AG04449 (cell line): ENCODE results near the gene MYLK4.

ENCODE experiments used
- CTCF ChIA-PET: fragments of 350-600 bp; formaldehyde crosslinking; extraction: SDS; loops from one replicate; lab custom pipeline; 2021; ENCODE audit warnings: antibody characterized with exemption; lab: Yijun Ruan, JAX
- POLR2A ChIA-PET: fragments of 400-600, 350-600 bp; formaldehyde crosslinking; extraction: SDS; loops from one replicate; lab custom pipeline; 2020; ENCODE audit warnings: antibody characterized with exemption, inconsistent platforms; lab: Yijun Ruan, JAX
- DNase-seq: peaks from one replicate; pipeline ENCODE4 v3.0.0-alpha.2; 2010; ENCODE audit warnings: low read depth, low spot score
- H3K4me3 ChIP-seq: 2 replicates; pipeline ENCODE4 v1.5.1; 2011; ENCODE audit warnings: low read depth, mild to moderate bottlenecking, control low read depth, low read length
- TF ChIP-seq, protein P1 (sequence below): IDR thresholded peaks from one replicate; pipeline ENCODE4 v1.5.1; 2011; ENCODE audit warnings: mild to moderate bottlenecking, moderate library complexity, low read length, control low read depth, inconsistent platforms; ENCODE audit not compliant: insufficient read depth; ENCODE audit errors: missing control alignments

The MYLK4 gene

DNA sequence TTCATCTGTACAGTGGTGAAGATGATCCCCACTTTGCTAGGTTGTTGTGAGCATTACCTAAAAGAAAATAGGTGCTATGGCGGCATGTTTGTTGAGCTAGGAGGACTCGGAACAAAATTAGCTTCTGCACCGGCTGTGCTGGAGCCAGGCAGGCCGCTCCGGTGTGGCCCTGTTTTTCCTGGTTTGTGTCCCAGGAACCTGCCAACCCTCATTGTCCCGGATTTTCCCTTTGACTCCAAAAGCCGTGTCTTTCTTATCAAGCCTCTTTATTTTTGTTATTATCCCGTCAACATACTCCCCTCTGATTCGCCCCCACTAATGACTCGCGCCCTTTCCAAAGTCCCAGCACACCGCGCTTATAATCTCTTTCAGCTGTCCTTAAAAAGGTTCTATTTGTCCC, 117.0 kb downstream of the MYLK4 start:
- TF ChIP-seq, protein P1, sequence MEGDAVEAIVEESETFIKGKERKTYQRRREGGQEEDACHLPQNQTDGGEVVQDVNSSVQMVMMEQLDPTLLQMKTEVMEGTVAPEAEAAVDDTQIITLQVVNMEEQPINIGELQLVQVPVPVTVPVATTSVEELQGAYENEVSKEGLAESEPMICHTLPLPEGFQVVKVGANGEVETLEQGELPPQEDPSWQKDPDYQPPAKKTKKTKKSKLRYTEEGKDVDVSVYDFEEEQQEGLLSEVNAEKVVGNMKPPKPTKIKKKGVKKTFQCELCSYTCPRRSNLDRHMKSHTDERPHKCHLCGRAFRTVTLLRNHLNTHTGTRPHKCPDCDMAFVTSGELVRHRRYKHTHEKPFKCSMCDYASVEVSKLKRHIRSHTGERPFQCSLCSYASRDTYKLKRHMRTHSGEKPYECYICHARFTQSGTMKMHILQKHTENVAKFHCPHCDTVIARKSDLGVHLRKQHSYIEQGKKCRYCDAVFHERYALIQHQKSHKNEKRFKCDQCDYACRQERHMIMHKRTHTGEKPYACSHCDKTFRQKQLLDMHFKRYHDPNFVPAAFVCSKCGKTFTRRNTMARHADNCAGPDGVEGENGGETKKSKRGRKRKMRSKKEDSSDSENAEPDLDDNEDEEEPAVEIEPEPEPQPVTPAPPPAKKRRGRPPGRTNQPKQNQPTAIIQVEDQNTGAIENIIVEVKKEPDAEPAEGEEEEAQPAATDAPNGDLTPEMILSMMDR, result no peak
- CTCF ChIA-PET, result interaction anchor here (0.6 to 6.5 kb wide), 55 partner anchors 8 to 1054 kb away, joined by 3 to 140 read pairs (median 5); partner anchors contain the start of gene MYLK4
- H3K4me3 ChIP-seq, result peak overlapping the region; percentile 54
- POLR2A ChIA-PET, result no interaction called here
- DNase-seq, result no peak

- POLR2A ChIA-PET, result no interaction called here
Observed at GRCh38 chr6:2632976-2633584, 117.6 kb downstream of the MYLK4 start.

GRCh38 chr6:2632368-2632767, 118.4 kb downstream of the MYLK4 start:
- ChIA-PET POLR2A (no interaction called here), CTCF (interaction anchor here (1.9 to 6.5 kb wide), 2 partner anchors 12 to 1033 kb away, joined by 4 to 140 read pairs; no protein-coding TSS in a partner anchor)
- TF ChIP-seq, protein P1, result no peak
- no peak for DNase-seq
- H3K4me3 ChIP-seq, result no peak overlapping the region

More at GRCh38 chr6:2632976-2633584, 117.6 kb downstream of the MYLK4 start:
- CTCF ChIA-PET, result interaction anchor here (1.1 to 6.5 kb wide), 11 partner anchors 11 to 1034 kb away, joined by 3 to 140 read pairs (median 5); no protein-coding TSS in a partner anchor
- H3K4me3 ChIP-seq, result no peak overlapping the region
- no peak for DNase-seq
- TF ChIP-seq, protein P1, result no peak

GRCh38 chr6:2630891-2631571, 119.7 kb downstream of the MYLK4 start:
- TF ChIP-seq, protein P1, result no peak
- no peak overlapping the region for H3K4me3 ChIP-seq
- no peak for DNase-seq
- ChIA-PET CTCF (interaction anchor here (1.9 to 6.5 kb wide), 2 partner anchors 11 to 1032 kb away, joined by 4 to 140 read pairs; no protein-coding TSS in a partner anchor), POLR2A (interaction anchor here (0.6 kb wide), 1 partner anchor 86 kb away, joined by 4 read pairs; no protein-coding TSS in a partner anchor)

- DNase-seq, result peak; percentile 78
- TF ChIP-seq, protein P1, result no peak
- ChIA-PET CTCF (interaction anchor here (6.5 kb wide), 1 partner anchor 1031 kb away, joined by 140 read pairs; no protein-coding TSS in a partner anchor), POLR2A (interaction anchor here (0.6 kb wide), 1 partner anchor 85 kb away, joined by 4 read pairs; no protein-coding TSS in a partner anchor)
- H3K4me3 ChIP-seq, result no peak overlapping the region
Observed at GRCh38 chr6:2630359-2630758, 120.4 kb downstream of the MYLK4 start.

DNA sequence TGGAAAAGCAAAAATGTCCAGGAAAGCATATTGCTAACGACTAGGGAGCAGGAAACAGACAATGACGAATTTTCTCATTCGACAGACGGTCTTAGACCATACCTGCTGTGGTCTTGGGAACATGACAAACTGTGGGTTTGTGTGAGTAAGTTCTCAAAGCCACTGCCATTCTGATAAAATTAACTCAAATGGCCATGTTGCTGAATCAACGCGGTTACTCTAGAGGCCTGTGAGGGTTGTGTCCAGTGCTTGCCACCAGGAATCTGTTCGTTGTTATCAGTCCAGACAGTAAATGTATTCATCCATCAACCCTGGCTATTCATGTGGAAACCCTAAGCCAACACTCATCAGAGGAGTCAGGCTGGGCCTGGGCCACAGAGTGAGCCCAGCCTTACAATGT, 124.3 kb downstream of the MYLK4 start:
- TF ChIP-seq, protein P1, result no peak
- DNase-seq, result no peak
- CTCF ChIA-PET, result interaction anchor here (2.6 kb wide), 1 partner anchor 8 kb away, joined by 10 read pairs; no protein-coding TSS in a partner anchor
- no peak overlapping the region for H3K4me3 ChIP-seq
- POLR2A ChIA-PET, result no interaction called here
